Activated T-cell treated with anti-CD3 and anti-CD28 coated beads for 24 hours (primary cell): Measurements from ENCODE around the gene ZNF74.
"Not testable (repeated sequence)": the region's sequence is repeated elsewhere in the genome, so short reads cannot be mapped to it uniquely, and the experiment has no call there.

Source experiments
- DNase-seq: peaks from one replicate; pipeline ENCODE4 v3.0.0-alpha.2; 2020; ENCODE audit warnings: low read depth

Gene ZNF74

DNA sequence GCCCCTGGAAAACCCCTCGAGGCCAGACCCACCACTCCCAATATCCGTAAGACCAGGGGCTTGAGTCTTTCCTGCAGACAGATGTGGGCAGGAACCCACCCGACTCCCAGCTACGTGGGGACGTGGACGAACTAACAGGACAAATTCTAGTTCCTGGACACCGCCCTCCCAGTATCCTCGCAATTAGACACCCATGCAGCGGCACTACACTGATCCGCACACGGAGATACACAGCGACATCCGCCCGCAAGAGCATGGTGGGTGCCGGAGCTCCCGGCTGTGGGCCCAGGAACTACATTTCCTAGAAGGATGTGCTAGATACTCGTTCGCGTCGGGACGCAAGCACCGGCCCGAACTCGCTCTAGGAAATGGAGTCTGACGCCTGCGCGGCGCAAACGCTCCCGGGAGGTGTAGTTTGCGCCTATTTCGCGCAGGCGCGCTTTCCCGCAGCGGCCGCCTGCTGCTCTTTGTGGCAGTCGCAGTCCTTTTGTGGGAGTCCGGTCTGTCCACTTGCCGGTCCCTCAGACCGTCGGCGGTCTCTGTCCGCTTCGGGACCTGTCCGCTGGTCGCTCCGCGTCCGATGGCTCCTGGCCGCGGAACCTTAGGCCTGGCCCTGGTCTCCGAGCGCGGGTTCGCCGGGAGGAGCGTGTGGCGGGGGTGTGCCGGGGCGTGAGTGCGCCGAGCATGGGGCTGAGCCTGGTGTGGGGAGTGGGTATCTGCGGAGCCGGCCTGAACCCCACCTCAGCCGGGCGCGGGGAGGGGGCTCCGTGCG, at the start of gene ZNF74:
Gene ZNF74, plus strand, starts transcription at position 447 of the 772 bp plus-strand sequence. CDS start 478 bp downstream, outside the sequence.
- peak; percentile 75 for DNase-seq

DNA sequence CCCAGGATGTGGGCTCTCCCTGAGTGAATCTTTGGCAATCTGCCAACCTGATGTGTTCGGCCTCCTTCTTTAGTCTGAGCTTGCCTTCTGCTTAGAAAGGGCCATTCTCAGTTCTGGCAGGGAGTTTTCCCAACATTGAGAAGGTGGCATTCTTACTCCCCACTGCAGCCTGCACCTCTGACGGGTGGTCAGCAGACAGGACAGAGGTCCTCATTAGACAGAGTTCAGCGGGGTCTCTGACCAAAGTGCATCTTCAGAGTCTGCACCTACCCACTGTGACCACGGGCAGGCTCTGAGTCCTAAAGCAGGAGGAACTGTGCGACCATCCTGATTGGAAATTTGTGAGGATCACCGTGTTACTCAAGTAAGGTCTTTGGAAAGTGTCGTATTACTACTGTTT, 47.4 kb upstream of the ZNF74 start:
- not testable (repeated sequence) for DNase-seq

DNA sequence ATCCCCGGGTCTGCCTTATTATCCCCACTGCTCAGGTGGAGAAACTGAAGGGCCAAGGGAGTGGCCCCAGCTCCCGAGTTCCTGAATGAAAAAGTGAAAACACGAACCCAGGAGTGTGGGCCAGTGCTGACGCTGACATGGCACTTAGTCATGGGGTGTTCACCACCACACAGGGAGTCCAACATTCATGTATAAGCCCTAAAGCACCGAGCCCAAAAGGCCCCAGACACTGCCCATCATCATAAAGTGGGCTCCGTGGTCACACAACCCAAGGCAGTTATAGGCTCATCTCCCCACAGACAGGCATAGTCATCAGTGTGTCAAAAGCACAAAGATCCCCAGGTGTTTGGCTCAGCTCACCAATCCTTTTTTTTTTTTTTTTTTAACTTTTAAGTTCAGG, 41.4 kb upstream of the ZNF74 start:
- not testable (repeated sequence) for DNase-seq

DNA sequence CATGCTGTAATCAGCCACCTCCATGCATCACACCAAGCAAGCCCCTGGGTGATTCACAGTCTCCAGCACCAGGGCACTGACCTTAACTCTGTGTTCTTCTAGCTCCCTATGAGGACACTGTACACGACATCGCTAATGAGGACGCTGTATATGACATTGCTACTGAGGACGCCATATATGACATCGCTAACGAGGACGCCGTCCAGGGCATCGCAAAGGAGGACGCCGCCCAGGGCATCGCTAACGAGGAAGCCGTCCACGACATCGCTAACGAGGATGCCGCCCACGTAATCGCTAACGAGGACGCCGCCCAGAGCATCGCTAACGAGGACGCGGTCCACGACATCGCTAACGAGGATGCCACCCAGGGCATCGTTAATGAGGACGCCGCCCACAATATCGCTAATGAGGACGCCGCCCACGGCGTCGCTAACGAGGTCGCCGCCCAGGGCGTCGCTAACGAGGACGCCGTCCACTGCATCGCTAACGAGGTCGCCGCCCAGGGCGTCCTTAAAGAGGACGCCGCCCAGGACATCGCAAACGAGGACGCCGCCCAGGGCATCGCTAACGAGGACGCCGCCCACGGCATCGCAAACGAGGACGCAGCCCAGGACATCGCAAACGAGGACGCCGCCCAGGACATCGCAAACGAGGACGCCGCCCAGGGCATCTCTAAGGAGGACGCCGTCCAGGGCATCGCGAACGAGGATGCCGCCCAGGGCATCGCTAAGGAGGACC, 39.5 kb upstream of the ZNF74 start:
- DNase-seq = no peak

DNA sequence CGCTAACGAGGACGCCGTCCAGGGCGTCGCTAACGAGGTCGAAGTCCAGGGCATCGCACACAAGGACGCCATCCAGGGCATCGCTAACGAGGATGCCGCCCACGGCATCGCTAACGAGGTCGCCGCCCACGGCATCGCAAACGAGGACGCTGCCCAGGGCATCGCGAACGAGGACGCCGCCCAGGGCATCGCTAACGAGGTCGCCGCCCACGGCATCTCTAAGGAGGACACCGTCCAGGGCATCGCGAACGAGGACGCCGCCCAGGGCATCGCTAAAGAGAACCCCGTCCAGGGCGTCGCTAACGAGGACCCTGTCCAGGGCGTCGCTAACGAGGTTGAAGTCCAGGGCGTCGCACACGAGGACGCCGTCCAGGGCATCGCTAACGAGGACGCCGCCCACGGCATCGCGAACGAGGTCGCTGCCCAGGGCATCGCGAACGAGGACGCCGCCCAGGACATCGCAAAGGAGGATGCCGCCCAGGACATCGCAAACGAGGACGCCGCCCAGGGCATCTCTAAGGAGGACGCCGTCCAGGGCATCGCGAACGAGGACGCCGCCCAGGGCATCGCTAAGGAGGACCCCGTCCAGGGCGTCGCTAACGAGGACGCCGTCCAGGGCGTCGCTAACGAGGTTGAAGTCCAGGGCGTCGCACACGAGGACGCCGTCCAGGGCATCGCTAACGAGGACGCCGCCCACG, 37.9 kb upstream of the ZNF74 start:
- not testable (repeated sequence) for DNase-seq

DNA sequence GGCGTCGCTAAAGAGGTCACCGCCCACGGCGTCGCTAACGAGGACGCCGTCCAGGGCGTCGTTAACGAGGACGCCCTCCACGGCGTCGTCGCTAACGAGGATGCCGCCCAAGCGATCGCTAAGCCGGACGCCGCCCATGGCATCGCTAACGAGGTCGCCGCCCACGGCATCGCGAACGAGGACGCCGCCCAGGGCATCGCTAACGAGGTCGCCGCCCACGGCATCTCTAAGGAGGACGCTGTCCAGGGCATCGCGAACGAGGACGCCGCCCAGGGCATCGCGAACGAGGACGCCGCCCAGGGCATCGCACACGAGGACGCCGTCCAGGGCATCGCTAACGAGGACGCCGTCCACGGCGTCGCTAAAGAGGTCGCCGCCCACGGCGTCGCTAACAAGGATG, 37.0 kb upstream of the ZNF74 start:
- not testable (repeated sequence) for DNase-seq

DNA sequence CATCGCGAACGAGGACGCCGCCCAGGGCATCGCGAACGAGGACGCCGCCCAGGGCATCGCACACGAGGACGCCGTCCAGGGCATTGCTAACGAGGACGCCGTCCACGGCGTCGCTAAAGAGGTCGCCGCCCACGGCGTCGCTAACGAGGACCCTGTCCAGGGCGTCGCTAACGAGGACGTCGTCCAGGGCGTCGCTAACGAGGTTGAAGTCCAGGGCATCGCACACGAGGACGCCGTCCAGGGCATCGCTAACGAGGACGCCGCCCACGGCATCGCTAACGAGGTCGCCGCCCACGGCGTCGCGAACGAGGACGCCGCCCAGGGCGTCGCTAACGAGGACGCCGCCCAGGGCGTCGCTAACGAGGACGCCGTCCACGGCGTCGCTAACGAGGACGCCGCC, 36.0 kb upstream of the ZNF74 start:
- not testable (repeated sequence) for DNase-seq

DNA sequence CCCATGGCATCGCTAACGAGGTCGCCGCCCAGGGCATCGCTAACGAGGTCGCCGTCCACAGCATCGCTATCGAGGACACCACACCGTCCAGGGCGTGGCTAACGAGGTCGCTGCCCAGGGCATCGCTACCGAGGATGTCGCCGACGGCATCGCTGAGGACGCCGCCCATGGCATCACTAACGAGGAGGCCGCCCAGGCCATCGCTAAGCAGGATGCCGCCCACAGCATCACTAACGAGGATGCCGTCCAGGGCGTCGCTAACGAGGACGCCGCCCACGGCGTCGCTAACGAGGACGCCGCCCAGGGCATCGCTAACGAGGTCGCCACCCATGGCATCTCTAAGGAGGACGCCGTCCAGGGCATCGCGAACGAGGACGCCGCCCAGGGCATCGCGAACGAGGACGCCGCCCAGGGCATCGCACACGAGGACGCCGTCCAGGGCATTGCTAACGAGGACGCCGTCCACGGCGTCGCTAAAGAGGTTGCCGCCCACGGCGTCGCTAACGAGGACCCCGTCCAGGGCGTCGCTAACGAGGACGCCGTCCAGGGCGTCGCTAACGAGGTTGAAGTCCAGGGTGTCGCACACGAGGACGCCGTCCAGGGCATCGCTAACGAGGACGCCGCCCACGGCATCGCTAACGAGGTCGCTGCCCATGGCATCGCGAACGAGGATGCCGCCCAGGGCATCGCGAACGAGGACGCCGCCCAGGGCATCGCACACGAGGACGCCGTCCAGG, 35.3 kb upstream of the ZNF74 start:
- not testable (repeated sequence) for DNase-seq

DNA sequence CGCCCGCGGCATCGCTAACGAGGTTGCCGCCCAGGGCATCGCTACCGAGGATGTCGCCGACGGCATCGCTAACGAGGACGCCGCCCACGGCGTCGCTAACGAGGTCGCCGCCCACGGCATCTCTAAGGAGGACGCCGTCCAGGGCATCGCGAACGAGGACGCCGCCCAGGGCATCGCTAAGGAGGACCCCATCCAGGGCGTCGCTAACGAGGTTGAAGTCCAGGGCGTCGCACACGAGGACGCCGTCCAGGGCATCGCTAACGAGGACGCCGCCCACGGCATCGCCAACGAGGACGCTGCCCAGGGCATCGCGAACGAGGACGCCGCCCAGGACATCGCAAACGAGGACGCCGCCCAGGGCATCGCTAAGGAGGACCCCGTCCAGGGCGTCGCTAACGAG, 33.7 kb upstream of the ZNF74 start:
- DNase-seq = not testable (repeated sequence)

DNA sequence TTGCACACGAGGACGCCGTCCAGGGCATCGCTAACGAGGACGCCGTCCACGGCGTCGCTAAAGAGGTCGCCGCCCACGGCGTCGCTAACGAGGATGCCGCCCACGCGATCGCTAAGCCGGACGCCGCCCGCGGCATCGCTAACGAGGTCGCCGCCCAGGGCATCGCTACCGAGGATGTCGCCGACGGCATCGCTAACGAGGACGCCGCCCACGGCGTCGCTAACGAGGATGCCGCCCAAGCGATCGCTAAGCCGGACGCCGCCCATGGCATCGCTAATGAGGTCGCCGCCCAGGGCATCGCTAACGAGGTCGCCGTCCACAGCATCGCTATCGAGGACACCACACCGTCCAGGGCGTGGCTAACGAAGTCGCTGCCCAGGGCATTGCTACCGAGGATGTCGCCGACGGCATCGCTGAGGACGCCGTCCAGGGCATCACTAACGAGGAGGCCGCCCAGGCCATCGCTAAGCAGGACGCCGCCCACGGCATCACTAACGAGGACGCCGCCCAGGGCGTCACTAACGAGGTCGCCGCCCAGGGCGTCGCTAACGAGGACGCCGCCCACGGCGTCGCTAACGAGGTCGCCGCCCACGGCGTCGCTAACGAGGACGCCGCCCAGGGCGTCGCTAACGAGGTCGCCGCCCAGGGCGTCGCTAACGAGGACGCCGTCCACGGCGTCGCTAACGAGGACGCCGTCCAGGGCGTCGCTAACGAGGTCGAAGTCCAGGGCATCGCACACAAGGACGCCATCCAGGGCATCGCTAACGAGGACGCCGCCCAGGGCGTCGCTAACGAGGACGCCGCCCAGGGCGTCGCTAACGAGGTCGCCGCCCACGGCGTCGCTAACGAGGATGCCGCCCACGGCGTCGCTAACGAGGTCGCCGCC, 32.8 kb upstream of the ZNF74 start:
- DNase-seq = not testable (repeated sequence)

DNA sequence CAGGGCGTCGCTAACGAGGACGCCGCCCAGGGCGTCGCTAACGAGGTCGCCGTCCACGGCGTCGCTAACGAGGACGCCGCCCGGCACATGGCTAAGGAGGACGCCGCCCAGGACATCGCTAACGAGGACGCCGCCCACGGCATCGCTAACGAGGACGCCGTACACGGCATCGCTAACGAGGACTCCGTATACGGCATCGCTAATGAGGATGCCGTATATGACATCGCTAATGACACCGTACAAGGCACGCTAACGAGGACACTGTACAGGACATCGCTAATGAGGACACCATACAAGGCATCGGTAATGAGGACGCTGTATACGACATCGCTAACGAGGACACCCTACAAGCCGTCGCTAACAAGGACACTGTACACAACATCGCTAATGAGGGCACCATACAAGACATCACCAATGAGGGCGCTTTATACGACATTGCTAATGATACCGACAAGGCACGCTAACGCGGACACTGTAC, 32.2 kb upstream of the ZNF74 start:
- DNase-seq = not testable (repeated sequence)

DNA sequence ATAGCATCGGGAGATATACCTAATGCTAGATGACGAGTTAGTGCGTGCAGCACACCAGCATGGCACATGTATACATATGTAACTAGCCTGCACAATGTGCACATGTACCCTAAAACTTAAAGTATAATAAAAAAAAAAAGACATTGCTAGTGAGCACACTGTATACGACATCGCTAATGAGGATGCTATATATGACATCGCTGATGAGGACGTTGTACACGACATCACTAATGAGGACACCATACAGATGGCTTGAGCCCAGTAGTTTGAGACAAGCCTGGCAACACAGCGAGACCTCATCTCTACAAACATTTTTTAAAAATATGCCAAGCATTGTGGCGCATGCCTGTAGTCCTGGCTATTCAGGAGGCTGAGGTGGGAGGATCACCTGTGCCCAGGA, 31.5 kb upstream of the ZNF74 start:
- not testable (repeated sequence) for DNase-seq

DNA sequence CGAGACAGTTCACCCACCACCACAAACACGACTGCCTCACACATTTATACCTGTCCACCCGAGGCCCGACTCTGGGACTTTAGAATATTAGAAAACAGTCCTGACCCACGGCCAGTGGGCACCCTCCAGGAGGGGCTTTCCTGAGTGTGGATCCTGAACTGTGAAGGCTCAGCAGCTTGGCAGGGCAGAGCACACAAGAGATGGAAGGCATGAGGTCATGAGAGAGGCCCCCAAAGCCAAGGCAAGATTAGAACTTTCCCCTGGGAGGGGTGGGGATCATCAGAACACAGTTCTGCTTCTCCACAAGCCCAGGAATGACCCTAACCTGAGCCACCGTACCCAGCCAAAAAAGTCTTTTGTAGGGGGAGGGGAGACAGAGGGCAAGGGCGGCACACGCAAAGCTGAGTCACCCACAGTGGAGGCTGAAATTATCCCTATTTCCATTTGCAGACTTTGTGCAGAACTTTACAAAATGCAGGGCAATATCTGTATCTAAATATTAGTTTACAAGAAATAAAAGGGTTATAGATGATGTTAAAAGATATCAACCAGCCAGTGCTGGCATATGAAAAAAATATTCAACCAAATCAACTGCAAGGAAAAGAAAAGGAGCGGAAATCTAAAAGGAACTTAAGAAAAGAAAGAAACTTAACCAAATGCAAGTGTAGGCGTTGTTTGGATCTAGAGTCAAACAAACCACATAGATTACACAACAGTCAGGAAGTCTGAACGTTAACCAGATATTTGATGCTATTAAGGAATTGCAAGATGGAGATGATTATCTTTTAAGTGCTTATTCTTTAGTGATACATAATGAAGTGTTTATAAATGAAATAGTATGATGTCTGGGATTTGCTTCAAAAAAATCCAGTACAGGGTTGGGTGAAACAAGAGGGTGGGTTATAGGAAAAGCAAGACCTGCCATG, 29.4 kb upstream of the ZNF74 start:
- not testable (repeated sequence) for DNase-seq

DNA sequence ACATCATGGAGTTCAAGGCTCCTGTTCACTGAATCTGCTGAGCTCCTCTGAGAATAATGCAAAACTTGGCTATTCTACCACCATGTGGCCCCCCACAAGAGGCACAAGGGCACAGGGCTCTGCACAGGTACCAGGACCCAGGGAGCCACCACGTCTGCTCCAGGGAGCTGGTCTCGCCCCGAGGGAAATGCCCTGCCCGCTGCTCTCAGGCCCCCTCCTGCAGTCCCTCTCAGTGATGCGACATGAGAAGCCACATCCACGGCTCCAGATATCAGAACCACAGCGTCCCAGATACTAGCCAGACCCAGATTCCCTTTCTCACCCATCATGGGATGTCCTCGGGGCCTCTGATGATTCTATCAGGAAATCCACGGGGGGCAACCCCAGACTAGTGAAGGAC, 27.1 kb upstream of the ZNF74 start:
- DNase-seq = not testable (repeated sequence)

DNA sequence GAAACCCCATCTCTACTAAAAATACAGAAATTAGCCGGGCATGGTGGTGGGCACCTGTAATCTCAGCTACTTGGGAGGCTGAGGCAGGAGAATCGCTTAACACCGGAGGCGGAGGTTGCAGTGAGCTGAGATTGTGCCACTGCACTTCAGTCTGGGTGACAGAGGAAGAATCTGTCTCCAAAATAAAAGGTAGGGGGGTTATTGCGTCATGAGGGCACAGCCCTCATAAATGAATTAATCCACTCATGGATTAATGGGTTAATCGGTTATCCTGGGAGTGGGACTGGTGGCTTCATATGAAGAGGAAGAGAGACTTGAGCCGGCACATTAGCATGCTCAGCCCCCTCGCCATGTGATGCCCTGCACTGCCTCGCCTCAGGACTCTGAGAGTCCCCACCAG, 25.1 kb upstream of the ZNF74 start:
- not testable (repeated sequence) for DNase-seq

DNA sequence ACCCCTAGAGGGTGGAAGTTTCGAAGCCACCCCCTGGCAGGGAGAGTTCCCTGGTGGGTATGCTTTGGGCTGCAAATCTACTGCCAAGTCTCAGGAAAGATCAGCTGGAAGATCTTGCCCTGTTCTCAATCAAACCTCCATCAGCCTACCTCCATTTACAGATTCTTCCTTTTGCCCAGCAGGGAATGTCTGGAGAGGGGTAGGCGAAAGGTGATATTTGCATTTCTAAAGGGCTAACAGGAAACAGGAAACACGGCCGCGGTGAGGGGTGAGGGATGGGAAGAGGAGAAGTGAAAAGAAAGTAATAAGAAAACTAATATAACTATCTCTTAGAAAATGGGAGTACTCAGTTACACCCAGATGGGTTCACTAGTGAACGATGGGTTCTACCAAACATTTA, 22.3 kb upstream of the ZNF74 start:
- not testable (repeated sequence) for DNase-seq

DNA sequence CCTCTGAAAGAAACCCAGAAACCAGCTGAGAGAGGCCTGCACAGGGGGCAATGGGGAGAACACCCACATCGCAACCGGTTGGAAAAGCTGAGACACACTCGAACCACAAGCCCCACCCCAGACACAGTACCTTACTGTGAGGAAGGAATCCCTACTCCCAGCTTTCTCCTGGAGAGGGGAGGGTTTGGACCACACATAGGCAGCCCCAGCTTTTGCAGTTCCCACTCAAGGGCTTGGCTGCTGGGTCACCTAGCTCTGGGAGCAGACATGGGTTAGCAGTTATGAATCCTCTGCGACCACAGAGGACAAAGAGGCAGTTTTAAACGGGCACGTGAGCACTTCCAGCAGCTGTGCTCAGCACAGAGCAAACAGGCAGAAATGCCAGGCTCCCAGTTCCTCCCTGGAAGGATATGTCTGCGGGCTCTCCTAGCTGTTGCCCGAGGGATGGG, 21.5 kb upstream of the ZNF74 start:
- not testable (repeated sequence) for DNase-seq

DNA sequence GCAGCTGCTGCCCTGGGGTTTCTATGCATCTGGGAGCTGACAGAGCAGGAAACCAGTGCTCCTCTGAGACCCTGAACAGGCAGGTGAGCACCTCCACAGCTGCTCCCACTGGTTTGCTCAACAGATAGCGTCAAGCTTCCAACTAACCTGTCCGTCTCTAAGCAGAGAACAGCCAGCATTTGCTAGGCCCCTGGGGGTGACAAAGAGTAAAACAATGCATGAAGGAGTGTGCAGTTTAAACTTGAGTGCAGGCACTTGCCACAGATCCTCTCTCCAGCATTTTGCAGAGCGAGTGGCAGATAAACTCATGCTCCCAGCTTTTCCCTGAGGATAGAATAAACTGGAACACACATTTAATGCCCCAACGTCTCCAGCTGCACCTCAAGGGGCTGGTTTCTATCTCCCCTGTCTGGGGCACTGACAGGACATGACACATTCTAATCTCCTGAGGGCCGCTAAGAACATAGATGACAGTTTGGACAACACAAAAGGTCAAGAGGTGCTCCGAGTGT, 20.7 kb upstream of the ZNF74 start:
- not testable (repeated sequence) for DNase-seq

DNA sequence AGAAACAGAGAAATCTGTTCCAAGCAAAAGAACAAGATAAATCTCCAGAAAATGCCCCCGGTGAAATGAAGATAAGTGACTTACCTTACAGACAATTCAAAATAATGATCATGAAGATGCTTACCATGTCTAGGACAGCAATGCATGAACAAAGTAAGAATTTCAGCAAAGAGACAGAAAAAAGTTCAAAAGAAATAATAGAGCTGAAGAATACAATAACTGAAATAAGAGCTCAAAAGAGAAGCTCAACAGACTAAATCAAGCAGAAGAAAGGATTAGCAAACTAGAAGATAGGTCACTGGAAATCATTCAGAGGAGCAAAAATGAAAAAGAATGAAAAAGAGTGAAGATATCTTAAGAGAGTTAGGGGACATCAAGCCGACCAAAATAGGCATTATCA, 19.8 kb upstream of the ZNF74 start:
- DNase-seq = not testable (repeated sequence)
